C4-2B (cell line): ENCODE data around the gene CKB.

ENCODE experiments used
- CTCF ChIP-seq: fragments of 450-650 bp; conservative IDR thresholded peaks from 2 replicates; pipeline ENCODE4 v1.5.1; 2017; ENCODE audit warnings: mild to moderate bottlenecking
- ZFX ChIP-seq: fragments of 450-650 bp; IDR thresholded peaks from 2 replicates; pipeline ENCODE4 v1.6.1; 2017

GRCh38 chr14:103488960-103489359 lies 33.7 kb downstream of the CKB start:
- TF ChIP-seq CTCF = no peak
- no peak for TF ChIP-seq ZFX
